Stimulated activated CD8-positive, alpha-beta memory T cell treated with anti-CD3 and anti-CD28 coated beads, Interleukin-12 subunit alpha, Interleukin-12 subunit beta, amount 100 ng/mL, for 4 hours (primary cell): ENCODE measurements around the gene SV2A.
A peak's percentile ranks its signal among the peaks of the same experiment; 100 is the strongest.
"Not testable (repeated sequence)": the region's sequence is repeated elsewhere in the genome, so short reads cannot be mapped to it uniquely, and the experiment has no call there.

Experiments used
- DNase-seq: peaks from one replicate; pipeline ENCODE4 v3.0.0-alpha.2; 2020; ENCODE audit warnings: low read depth

SV2A gene

DNA sequence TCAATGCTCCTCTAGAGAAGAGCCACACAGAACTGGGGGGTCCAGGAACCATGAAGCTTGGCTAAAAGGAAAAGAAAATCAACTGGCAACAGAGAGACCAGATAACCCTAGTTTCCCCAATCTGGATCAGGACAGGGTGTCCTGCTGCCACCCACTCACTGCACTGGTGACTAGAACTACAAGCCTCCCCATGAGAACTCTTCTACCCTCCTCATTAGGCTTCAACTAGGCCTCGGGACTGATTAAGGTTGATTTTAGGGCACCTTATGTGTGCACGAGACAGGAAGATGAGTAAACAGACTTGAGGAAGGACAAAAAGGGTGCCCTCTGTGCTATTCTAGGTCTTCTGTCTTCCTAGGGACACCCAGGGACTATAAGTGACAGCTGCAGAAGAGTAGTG, 12.2 kb upstream of the SV2A start:
- DNase-seq: no peak

- no peak for DNase-seq
Observed at GRCh38 chr1:149928401-149928724, 10.7 kb upstream of the SV2A start.

DNA sequence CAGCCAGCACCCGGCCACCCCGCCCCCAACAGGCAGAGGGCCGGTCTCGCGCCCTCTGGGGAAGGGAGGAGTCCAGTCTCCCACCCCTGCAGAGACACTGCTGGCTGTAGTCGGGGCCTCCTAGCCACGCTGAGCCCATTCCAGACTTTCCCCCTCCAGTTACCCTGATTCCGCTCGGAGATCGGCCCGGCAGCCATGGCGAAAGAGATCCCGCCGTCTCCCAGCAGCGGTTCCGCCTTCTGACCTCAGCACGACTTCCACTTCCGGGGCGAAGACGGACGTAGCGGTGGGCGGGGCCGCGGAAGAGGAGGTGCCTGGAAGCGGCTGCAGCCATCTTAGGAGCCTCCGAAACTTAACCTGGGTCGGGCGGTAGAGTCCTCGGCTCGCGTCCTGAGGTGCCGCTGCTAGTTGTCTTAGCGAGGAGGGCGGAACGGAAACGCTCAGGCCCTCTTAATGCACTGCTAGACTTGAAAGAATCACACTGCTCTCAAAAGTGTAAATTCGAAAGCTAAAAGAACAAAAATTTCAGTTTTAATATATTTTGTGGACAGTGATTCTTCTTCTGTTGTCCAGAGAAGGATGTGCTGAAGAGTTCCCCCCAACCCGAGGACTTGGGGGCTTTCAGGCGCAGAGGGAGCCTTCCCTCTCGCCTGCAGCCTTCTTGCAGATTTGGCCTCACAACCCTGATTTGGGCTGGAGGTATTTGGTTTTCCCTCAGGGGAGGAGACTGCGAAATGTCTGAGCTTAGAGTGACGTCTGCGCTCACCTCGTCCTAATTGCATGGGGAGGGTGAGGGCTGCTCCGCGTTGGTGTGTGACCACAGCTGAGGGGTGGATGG, 10.1 kb upstream of the SV2A start, which contains the start of gene SF3B4:
Gene SF3B4, minus strand, starts transcription at position 241 of the 838 bp plus-strand sequence. Its CDS starts 44 bp downstream, at position 197.
- peak; percentile 91 for DNase-seq

DNA sequence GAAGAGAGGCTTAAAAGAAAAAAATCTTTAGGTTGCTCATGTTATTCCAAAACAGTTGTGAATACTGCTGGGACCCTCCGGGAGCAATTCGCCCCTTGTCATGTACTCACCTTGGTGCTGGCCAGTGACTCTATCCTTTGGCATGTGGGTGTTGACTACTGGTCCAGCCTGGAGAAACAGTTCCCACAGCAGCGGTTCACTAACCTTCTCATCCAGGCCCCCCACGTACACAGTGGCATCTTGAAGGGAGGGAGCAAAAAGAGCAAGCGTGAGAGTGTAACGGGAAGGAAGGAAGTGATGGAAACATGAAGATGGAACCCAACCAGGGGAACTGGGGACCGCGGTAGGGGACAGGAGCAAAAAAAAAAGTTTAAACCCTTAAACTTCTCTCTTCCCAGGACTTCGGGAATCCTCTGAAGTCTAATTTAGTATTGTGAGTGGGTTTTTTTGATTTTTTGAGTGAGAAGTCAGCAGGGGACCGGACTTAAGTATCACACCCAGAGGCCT, 9.5 kb upstream of the SV2A start:
- DNase-seq: no peak

- no peak for DNase-seq
Observed at GRCh38 chr1:149926296-149926695, 8.7 kb upstream of the SV2A start.

DNA sequence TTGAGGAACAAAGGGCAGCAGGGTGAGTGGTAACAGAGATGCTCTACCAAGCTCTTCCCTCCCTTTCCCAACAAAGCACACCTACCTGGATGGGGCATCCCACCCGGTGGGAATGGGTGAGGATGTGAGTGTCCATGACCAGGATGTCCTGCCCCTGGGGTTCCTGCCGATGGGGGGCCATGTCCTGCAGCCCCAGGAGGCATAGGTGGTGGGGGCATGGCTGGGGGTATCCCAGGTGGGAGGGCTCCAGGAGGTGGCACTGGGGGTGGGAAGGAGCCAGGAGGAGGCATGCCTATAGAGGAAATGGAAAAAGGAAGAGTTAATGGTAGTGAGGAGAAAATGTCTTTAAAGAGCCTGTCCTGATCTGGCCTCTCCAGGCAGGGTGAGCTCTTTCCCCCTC, 8.1 kb upstream of the SV2A start:
- no peak for DNase-seq

DNA sequence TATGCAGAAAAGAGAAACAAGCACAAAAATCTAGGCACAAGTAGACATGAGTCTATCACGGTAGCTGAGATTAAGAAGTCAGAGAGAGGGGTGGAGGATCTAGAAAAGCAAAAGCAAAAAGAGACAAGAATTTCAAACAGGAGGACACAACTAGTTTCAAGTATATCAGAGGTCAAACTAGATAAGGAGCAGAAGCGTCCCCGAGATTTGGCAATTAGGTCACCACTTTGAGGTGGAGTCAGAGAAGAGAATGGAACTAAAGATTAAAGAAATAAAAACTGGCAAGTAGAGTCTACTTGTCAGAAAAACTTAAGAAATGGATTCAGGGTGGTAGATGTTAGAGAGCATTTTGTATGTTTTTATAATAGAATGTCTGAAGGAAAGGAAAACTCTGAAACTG, 7.7 kb upstream of the SV2A start:
- DNase-seq: no peak

GRCh38 chr1:149923626-149924025, 6.0 kb upstream of the SV2A start:
- no peak for DNase-seq

DNA sequence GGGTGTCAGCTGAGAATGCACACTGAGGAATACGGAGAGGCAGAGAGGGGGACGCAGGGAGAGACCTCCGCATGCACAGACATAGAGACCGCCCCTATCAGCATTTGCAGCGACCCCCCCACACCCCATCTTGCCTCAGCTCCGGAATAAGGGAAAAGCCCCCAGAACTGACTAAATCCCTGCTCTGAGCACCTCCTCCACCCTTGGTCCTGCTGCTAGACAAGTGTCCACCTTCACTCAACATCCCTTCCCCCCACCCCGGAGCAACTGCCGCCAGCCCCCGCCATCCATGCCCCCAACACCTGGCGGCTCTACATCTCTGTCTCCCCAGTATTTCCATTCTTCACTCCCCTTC, 769 bp downstream of the SV2A start:
- no peak for DNase-seq

- DNase-seq: no peak
Observed at GRCh38 chr1:149916193-149916897, 1.3 kb downstream of the SV2A start.

DNA sequence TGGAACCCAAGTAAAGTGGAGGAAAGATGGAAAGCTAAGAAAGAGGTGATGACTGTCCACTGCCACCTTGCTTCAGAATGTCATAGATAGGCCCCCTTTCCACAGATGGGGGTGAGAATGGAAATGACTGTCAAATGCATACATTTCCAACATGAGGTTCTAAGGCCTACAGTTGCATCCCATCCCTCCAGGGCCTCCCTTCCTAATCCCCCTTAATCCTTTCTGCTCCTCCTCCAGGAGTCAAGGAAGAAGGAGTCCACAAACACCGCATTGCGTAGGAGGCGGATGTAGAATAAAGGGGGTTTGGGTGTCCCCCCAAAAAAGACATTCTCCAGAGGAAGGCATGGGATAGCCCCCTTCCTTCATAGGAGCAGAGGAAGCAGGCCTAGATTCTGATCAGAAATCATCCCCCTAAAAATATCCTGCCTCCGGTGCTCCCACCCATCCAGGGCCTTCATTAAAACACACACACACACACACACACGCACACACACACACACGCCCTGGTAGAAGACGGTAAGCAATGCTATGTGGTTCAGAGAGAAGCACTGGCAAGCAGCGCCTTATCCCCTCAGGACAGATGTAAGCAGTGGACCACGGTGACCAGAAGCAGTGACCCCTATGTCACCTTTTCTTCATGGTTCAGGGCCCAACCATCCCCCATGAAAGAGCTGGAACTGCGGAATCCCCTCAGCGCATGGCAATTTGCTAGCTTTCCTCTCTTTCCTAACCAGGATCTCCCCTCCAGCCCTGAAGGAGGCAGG, 2.0 kb downstream of the SV2A start:
- DNase-seq: no peak

- DNase-seq: no peak
Observed at GRCh38 chr1:149914545-149914944, 3.1 kb downstream of the SV2A start.

DNA sequence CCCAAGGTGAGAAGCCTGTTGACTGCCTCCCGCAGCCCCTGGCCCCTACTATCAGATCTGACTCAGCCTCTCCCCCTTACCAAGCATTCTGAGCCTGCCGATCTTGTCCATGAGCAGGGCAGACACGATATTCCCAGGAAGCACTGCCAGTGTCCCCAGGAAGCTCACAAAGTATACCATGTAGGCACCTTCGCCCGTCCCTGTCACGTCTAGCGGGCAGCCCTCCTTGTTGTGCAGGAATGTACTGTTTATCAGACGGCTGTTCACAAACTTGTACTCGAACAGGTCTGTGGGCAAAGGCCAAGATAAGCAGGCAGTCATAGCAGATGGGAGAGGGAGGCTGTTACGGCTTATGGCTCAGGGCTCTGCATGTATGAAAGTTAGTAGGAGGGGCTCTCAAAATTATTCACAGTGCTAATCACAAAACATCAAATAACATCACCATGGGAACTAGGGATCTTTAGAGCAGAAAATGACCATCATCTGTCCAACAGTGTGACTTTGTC, 11.0 kb downstream of the SV2A start:
- no peak for DNase-seq

DNA sequence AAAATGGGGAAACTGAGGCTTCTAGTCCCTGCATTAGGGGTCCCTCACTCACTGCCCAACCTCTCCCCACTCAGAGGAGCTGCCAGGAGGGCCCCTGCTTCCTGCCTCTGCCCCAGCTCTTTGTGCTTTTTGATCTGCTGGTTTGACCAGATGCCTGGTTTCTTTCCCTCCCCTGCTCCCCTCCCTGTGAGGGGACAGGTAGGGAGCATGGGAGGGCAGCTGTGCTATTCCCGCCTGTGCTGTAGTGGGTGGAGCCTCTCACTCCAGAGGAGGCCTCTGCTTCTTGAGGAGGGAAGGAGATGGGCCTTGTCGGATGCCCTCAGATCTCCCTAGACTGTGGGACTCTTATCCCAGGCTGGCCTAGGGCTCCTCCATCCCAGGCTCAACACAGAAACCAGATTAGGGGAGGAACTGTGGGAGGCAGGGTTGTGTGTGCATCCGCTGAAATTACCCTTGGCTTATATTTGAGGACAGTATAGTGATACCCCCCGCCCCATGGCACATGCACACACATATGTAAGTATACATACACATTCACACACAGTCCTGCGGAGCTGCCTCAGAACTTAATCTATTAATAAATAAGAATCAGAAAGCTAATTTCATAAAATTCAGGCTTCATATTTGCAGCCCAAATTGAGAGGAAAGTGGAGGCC, 13.7 kb downstream of the SV2A start:
- no peak for DNase-seq

DNA sequence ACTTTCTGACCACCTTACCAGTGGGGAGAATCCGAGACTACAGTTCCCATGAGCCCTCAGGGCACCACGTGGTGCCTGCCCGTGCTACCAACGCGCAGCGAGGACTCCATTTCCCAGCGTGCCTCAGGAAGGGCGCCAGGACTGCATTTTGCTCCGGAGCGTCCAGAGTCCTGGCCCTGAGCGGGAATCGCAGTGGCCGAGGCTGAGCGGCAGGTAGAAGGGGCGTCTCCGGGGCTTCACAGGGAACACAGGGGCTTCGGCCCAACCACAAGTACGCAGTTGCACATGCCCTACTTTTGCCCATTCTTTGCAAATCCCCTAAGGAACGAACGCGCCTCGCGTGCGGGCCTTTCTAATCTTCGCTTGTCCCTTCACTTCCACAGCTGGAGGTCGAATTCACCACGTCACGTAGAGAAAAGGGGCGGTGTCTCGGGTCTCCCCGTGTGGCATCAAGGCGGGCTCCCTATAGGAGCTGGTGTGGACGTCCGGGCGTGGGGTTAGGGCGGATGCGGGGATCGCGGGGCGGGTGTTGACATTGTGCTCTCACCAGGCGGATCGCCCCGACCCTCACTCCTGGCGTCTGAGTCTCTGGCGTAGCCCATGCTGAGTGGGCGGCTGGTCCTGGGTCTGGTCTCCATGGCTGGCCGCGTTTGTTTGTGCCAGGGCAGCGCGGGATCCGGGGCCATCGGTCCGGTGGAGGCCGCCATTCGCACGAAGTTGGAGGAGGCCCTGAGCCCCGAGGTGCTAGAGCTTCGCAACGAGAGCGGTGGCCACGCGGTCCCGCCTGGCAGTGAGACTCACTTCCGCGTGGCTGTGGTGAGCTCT, 18.0 kb downstream of the SV2A start, which contains the start of gene BOLA1:
Gene BOLA1, plus strand, starts transcription at position 109 of the 825 bp plus-strand sequence. Its CDS starts 492 bp downstream, at position 601.
- peak; percentile 69 for DNase-seq

DNA sequence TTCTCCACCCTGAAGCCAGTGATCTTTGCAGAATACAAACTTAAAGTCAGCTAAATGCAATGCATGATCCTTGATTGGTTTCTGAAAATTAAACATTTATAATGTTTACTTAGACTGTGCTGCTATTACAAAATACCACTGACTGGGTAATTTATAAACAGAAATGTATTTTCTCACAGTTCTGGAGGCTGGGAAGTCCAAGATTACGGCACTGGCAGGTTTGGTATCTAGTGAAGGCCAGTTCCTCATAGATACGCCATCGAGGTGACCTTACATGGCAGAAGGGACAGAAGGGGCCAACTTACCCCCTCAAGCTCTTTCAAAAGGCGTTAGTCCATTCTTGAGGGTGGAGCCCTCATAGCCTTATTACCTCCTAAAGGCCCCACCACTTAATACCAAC, 21.1 kb downstream of the SV2A start:
- no peak for DNase-seq

- no peak for DNase-seq
Observed at GRCh38 chr1:149888999-149889289, 28.7 kb downstream of the SV2A start.

- peak; percentile 44 for DNase-seq
Observed at GRCh38 chr1:149888247-149888998, 29.2 kb downstream of the SV2A start.

DNA sequence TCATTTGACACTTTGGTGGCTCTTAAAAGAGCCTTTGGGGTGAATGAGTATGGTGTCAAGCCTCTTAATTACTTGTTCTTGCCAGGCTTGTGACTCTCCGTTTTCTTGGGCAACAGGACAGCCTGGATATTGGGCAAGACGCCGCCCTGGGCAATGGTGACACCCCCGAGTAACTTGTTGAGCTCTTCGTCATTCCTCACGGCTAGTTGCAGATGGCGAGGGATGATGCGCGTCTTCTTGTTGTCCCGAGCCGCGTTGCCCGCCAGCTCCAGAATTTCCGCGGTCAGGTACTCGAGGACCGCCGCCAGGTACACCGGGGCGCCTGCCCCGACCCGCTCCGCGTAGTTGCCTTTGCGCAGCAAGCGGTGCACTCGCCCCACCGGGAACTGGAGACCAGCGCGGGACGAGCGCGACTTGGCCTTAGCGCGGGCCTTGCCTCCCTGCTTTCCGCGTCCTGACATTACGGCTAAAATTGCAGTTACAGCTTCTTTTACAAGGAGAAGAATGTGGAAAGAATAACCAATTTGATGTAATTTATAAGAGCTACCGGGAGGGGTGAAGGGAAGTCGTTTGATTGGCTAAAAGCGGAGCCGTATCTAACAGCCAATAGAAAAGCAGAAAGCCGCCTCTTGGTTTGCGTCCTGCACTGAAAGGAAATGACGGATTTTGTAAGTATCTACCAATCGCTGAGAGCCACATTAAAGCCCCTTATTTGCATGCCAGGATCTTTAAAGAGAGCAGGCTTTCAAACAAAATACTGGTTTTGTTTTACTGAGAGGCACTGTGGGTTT, 30.0 kb downstream of the SV2A start:
- DNase-seq: peak; percentile 47

GRCh38 chr1:149887196-149887455, 30.5 kb downstream of the SV2A start:
- DNase-seq: not testable (repeated sequence)
